Sigmoid colon (tissue), 4 donors: ENCODE results near the gene BRF1.

Experiments
- POLR2AphosphoS5 ChIP-seq, 4 donors: sonication (generic); formaldehyde crosslinking; IDR thresholded peaks; one replicate each; pipeline ENCODE4 v1.6.1; 2017; ENCODE audit warnings: antibody characterized with exemption in 4 of 4
- TF ChIP-seq, protein P1 (sequence below), 4 experiments: fragments of 450-650 bp in 3 of 4; fragments of 200-600 bp in 1 of 4; IDR thresholded peaks; one replicate each; pipeline ENCODE4 v1.5.1; 2016 to 2019; ENCODE audit warnings: antibody characterized with exemption in 4 of 4, mild to moderate bottlenecking in 3 of 4, moderate library complexity in 2 of 4

DNA sequence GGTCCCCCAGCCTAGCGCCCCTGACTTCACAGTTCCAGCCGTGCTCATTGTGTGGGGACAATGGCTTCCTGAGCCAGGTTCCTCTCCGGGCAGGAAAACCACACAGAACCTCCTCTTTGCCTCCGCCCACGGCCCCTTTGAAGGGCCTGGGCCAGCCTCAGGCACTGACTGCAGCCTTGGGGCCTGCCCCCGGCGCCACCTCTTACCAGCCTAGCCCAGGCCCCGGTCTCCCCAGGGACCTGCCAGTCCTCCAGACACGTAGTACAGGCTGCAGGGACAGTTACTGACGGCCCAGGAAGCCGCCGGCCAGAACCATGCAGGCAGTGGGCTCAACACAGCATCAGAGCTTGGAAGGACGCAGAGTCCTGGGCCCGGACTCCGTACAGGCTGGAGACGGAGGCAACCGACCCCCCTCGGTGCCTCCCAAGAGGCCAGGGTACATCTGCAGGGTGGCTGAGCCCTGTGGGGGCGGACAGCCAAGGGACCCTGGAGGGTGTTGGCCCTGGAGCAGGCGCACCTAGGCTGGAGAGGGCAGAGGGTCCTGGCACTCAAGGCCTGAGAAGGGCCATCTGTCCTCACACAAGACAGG lies 98.8 kb downstream of the BRF1 start:
- TF ChIP-seq, protein P1, sequence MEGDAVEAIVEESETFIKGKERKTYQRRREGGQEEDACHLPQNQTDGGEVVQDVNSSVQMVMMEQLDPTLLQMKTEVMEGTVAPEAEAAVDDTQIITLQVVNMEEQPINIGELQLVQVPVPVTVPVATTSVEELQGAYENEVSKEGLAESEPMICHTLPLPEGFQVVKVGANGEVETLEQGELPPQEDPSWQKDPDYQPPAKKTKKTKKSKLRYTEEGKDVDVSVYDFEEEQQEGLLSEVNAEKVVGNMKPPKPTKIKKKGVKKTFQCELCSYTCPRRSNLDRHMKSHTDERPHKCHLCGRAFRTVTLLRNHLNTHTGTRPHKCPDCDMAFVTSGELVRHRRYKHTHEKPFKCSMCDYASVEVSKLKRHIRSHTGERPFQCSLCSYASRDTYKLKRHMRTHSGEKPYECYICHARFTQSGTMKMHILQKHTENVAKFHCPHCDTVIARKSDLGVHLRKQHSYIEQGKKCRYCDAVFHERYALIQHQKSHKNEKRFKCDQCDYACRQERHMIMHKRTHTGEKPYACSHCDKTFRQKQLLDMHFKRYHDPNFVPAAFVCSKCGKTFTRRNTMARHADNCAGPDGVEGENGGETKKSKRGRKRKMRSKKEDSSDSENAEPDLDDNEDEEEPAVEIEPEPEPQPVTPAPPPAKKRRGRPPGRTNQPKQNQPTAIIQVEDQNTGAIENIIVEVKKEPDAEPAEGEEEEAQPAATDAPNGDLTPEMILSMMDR (IDR thresholded peaks at IDR 0.05) = no peak
- TF ChIP-seq POLR2AphosphoS5 (IDR thresholded peaks at IDR 0.05) = no peak
